SU-DHL-6 (cell line): ENCODE data around the gene ATP2B2.

Source experiments
- H2AFZ ChIP-seq: fragments of 200-600 bp; sonication (generic); 2 replicates; pipeline ENCODE4 v1.6.1; 2014; ENCODE audit warnings: low read depth, mild to moderate bottlenecking, moderate library complexity, mixed read lengths, antibody characterized with exemption, low read length; ENCODE audit not compliant: severe bottlenecking
- H3F3A ChIP-seq: fragments of 200-600 bp; shearing (Covaris generic); 2 replicates; pipeline ENCODE4 v1.6.0; 2016; ENCODE audit warnings: antibody characterized with exemption, mild to moderate bottlenecking; ENCODE audit not compliant: insufficient read depth
- H3K27ac ChIP-seq: fragments of 200-600 bp; sonication (generic); 2 replicates; pipeline ENCODE4 v1.5.1; 2016; ENCODE audit warnings: low read depth, mild to moderate bottlenecking, low read length, moderate library complexity, mixed read lengths
- H3K27me3 ChIP-seq: fragments of 200-600 bp; sonication (generic), shearing (Covaris generic); 2 replicates; pipeline ENCODE4 v1.6.0; 2014; ENCODE audit warnings: mild to moderate bottlenecking, low read length
- H3K36me3 ChIP-seq: fragments of 200-600 bp; sonication (generic); 2 replicates; pipeline ENCODE4 v1.6.1; 2014; ENCODE audit warnings: mild to moderate bottlenecking, low read length, mixed read lengths
- H3K4me2 ChIP-seq: fragments of 300-600, 200-600 bp; shearing (Covaris generic), sonication (generic); 2 replicates; pipeline ENCODE4 v1.6.0; 2014; ENCODE audit warnings: low read length, low read depth, mild to moderate bottlenecking; ENCODE audit not compliant: poor library complexity, severe bottlenecking
- H3K4me3 ChIP-seq: fragments of 200-600 bp; sonication (generic); 2 replicates; pipeline ENCODE4 v1.5.1; 2014; ENCODE audit warnings: antibody characterized with exemption, low read length, mild to moderate bottlenecking, mixed read lengths; ENCODE audit not compliant: insufficient read depth, poor library complexity, severe bottlenecking
- H3K79me2 ChIP-seq: fragments of 200-600 bp; sonication (generic); 2 replicates; pipeline ENCODE4 v1.6.1; 2014; ENCODE audit warnings: mild to moderate bottlenecking, low read length, moderate library complexity; ENCODE audit not compliant: insufficient read depth
- H3K9ac ChIP-seq: fragments of 200-600 bp; sonication (generic); 2 replicates; pipeline ENCODE4 v1.7.0; 2014; ENCODE audit warnings: mild to moderate bottlenecking, low read length
- H3K9me2 ChIP-seq: fragments of 200-600 bp; sonication (generic); replicated peaks from 2 replicates; pipeline ENCODE4 v1.6.1; 2014; ENCODE audit warnings: low read length; ENCODE audit not compliant: insufficient read depth
- H3K9me3 ChIP-seq: fragments of 200-600 bp; sonication (generic); 2 replicates; pipeline ENCODE4 v1.6.1; 2014; ENCODE audit warnings: low read length, mixed read lengths; ENCODE audit not compliant: insufficient read depth
- H4K20me1 ChIP-seq: fragments of 200-600 bp; sonication (generic); 2 replicates; pipeline ENCODE4 v1.6.1; 2014; ENCODE audit warnings: low read depth, mild to moderate bottlenecking, antibody characterized with exemption, low read length, moderate library complexity, mixed read lengths
- CTCF ChIP-seq: fragments of 200-600 bp; sonication (generic); IDR thresholded peaks from one replicate; pipeline ENCODE4 v1.5.1; 2017; ENCODE audit warnings: antibody characterized with exemption, mild to moderate bottlenecking, low read length, moderate library complexity; ENCODE audit not compliant: insufficient read depth, poor library complexity, severe bottlenecking
- EZH2phosphoT487 ChIP-seq: fragments of 200-600 bp; sonication (generic), shearing (Covaris generic); conservative IDR thresholded peaks from 2 replicates; pipeline ENCODE4 v1.6.1; 2018; ENCODE audit warnings: mild to moderate bottlenecking, antibody characterized with exemption, low read length, moderate library complexity, mixed read lengths

Gene ATP2B2

DNA sequence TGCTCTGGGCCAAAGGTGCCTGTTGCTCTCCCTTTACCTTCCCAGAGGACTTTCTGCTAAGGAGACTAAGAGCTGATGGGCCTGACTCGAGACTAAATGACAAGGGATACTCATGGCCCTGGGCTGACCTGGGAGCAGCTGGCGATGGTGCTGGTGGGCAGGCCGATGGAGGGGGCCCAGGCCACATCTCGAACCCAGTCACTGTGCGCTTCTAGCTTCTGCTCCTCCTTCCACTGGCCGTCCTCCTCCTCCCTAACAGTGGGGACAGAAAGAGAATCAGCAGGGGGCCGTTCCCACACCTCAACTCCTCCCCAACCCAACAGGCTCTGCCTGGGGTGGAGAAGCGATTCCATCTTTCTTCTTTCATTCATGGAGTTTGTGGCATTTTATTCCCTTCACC lies 200.5 kb downstream of the ATP2B2 start:
- no peaks in the 10 kb centered on the region for H3F3A ChIP-seq
- no peak overlapping the region for H3K27ac ChIP-seq
- peaks cover 9% of the 10 kb centered on the region; the same call in 1 of the 2 replicates for H3K36me3 ChIP-seq

DNA sequence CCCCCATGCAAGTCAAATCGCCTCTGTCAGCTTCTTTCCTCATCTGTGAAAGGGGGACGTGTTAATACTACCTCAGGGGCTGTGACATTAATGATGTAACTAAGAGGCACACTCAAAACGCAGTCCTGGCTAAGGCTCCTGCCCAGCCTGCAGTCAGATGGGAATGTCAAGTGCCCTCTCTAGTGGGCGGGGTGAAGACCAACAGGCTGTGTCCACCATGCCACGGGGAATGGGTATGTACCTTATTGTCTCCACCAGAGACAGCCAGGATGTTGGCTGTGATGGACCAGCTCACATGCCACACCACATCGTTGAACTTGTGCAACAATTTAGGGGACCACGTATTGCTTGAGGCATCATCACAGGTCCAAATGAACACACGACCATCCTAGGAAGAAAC lies 201.6 kb downstream of the ATP2B2 start:
- Histone ChIP-seq H3K9me3 (no peaks in the 10 kb centered on the region), H3K27ac (no peak overlapping the region), H3K9ac (no peak overlapping the region), H3K4me3 (no peak overlapping the region), H3F3A (no peaks in the 10 kb centered on the region), H3K79me2 (no peaks in the 10 kb centered on the region), H3K27me3 (no peaks in the 10 kb centered on the region), H2AFZ (no peak overlapping the region), H3K9me2 (no peaks in the 10 kb centered on the region), H4K20me1 (no peaks in the 10 kb centered on the region), H3K4me2 (no peak overlapping the region), H3K36me3 (peaks cover 9% of the 10 kb centered on the region; the same call in 1 of the 2 replicates)
- TF ChIP-seq CTCF (no peak), EZH2phosphoT487 (no peak)

More for the DNA sequence above, 200.5 kb downstream of the ATP2B2 start:
- Histone ChIP-seq H3K79me2 (no peaks in the 10 kb centered on the region), H3K9ac (no peak overlapping the region), H3K9me2 (no peaks in the 10 kb centered on the region), H3K4me2 (no peak overlapping the region), H2AFZ (no peak overlapping the region), H3K27me3 (no peaks in the 10 kb centered on the region), H3K4me3 (no peak overlapping the region), H3K9me3 (no peaks in the 10 kb centered on the region), H4K20me1 (no peaks in the 10 kb centered on the region)
- no peak for TF ChIP-seq EZH2phosphoT487
- TF ChIP-seq CTCF: no peak

GRCh38 chr3:10303105-10303504 lies 202.3 kb downstream of the ATP2B2 start:
- Histone ChIP-seq H3K36me3 (peaks cover 3% of the 10 kb centered on the region; the same call in 1 of the 2 replicates), H4K20me1 (no peaks in the 10 kb centered on the region)

More at GRCh38 chr3:10303105-10303504, 202.3 kb downstream of the ATP2B2 start:
- H3K9me3 ChIP-seq: no peaks in the 10 kb centered on the region
- no peak overlapping the region for H3K4me2 ChIP-seq
- no peaks in the 10 kb centered on the region for H3K27me3 ChIP-seq
- no peaks in the 10 kb centered on the region for H3K79me2 ChIP-seq
- H3K4me3 ChIP-seq: no peak overlapping the region
- H3K9ac ChIP-seq: no peak overlapping the region
- TF ChIP-seq CTCF: no peak
- no peak for TF ChIP-seq EZH2phosphoT487
- H2AFZ ChIP-seq: no peak overlapping the region
- H3K9me2 ChIP-seq: no peaks in the 10 kb centered on the region
- H3F3A ChIP-seq: no peaks in the 10 kb centered on the region
- H3K27ac ChIP-seq: no peak overlapping the region
